ENCODE measurements around the gene CEBPA. TPM values are rescaled to one million over a fixed set of nuclear protein-coding genes. Genes with fewer than 3 reads are reported as not detected.

CEBPA gene
- total RNA-seq, 1 experiment from 2014 or later, result 3.2 TPM

GRCh38 chr19:33332248-33332647 is 29.9 kb upstream of the CEBPA start:
- Mint-ChIP-seq H3K27me3 (ENCODE audit: low read depth) (no peaks in the 10 kb centered on the region), H3K27ac (no peak overlapping the region), H3K4me3 (no peak overlapping the region), H3K36me3 (ENCODE audit: insufficient read depth in 1 of 3, low read depth in 3 of 3) (no peaks in the 10 kb centered on the region), H3K4me1 (peaks cover 0 to 3% of the 10 kb centered on the region in 2 experiments; a peak in 2 of 4 replicates), H3K9me3 (no peaks in the 10 kb centered on the region)
- no peak overlapping the region for H4K5ac ChIP-seq (ENCODE audit: insufficient read length, low read depth, low read length)
- H3K4me1 ChIP-seq (ENCODE audit: insufficient read depth, low read length), result no peaks in the 10 kb centered on the region
- no peak overlapping the region for H3K14ac ChIP-seq (ENCODE audit: insufficient read depth, low read length)
- TF ChIP-seq CTCF (conservative IDR thresholded peaks at IDR 0.05), result no peak
- no peak overlapping the region for H2BK12ac ChIP-seq (ENCODE audit: insufficient read length, low read depth, low read length)
- no peaks in the 10 kb centered on the region for H3K23me2 ChIP-seq (ENCODE audit: insufficient read length, low read depth, low read length, poor library complexity, severe bottlenecking)
- H3K56ac ChIP-seq (ENCODE audit: insufficient read length, low read depth, low read length), result no peak overlapping the region
- H3K27ac ChIP-seq (ENCODE audit: insufficient read length, low read depth, low read length), result no peak overlapping the region
- no peak overlapping the region for H3K4me2 ChIP-seq (ENCODE audit: insufficient read depth, insufficient read length, low read length)
- no peaks in the 10 kb centered on the region for H3K9me3 ChIP-seq (ENCODE audit: control insufficient read depth, low read depth, low read length)
- no peak overlapping the region for H2BK5ac ChIP-seq (ENCODE audit: insufficient read length, low read length)
- no peak for DNase-seq
- H2BK120ac ChIP-seq (ENCODE audit: low read depth, low read length, poor library complexity, severe bottlenecking), result no peak overlapping the region
- no peak overlapping the region for H3K9ac ChIP-seq (ENCODE audit: extremely low read depth, insufficient read length, low read length)
- no peak overlapping the region for H3T11ph ChIP-seq (ENCODE audit: low read length)
- H2AK5ac ChIP-seq (ENCODE audit: insufficient read length, low read length), result no peak overlapping the region
- no peak overlapping the region for H2BK15ac ChIP-seq (ENCODE audit: low read depth, low read length)
- no peaks in the 10 kb centered on the region for H4K20me1 ChIP-seq (ENCODE audit: control insufficient read depth, insufficient read depth, insufficient read length)
- H3K79me2 ChIP-seq (ENCODE audit: insufficient read depth, low read length), result no peaks in the 10 kb centered on the region
- H2AFZ ChIP-seq (ENCODE audit: low read length), result no peak overlapping the region
- H4K91ac ChIP-seq (ENCODE audit: insufficient read length, low read depth, low read length), result no peak overlapping the region
- no peak overlapping the region for H2BK20ac ChIP-seq (ENCODE audit: low read depth, low read length, poor library complexity, severe bottlenecking)
- WGBS (ENCODE audit: extremely low coverage, insufficient read length, low lambda C conversion rate), result no CpG with 5 or more reads among the region's 5 CpGs
- no peaks in the 10 kb centered on the region for H3K79me1 ChIP-seq (ENCODE audit: insufficient read depth, low read depth, low read length, poor library complexity, severe bottlenecking)
- H3K4ac ChIP-seq (ENCODE audit: low read depth, low read length), result no peak overlapping the region
- no peak overlapping the region for H3K23ac ChIP-seq (ENCODE audit: insufficient read length, low read depth, low read length)
- H4K8ac ChIP-seq (replicated peaks; ENCODE audit: insufficient read length, low read depth, low read length), result no peak overlapping the region
- no peak overlapping the region for H3K18ac ChIP-seq (ENCODE audit: insufficient read length, low read depth, low read length)
- no peaks in the 10 kb centered on the region for H3K27me3 ChIP-seq (ENCODE audit: insufficient read depth, low read length)

Data from H9 (cell line).